H1 (cell line): ENCODE measurements around the gene PLPPR2. TPM values are rescaled to one million over a fixed set of nuclear protein-coding genes. Genes with fewer than 3 reads are reported as not detected.

Experiments used
- CTCF ChIA-PET: fragments of 300-600 bp; sonication (Branson Sonifier 250); formaldehyde crosslinking; loops from one replicate; lab custom pipeline; 2021; ENCODE audit not compliant: partially characterized antibody; lab: Charles Lee
- POLR2A ChIA-PET: fragments of 300-600 bp; sonication (Branson Sonifier 250); formaldehyde crosslinking; loops from one replicate; lab custom pipeline; 2021; ENCODE audit warnings: inconsistent platforms; ENCODE audit not compliant: partially characterized antibody; lab: Charles Lee
- DNase-seq, 2 experiments: peaks; one replicate each; pipeline versions ENCODE4 v3.0.0 to v3.0.0-alpha.2; 2010 to 2022; ENCODE audit warnings: low spot score in 2 of 2, low read depth in 1 of 2, mixed read lengths in 1 of 2
- FAIRE-seq: peaks from 2 replicates; lab custom pipeline; 2011; peaks lifted over from hg19 to GRCh38; lab: Jason Lieb, UNC
- H2AFZ ChIP-seq: 2 replicates; pipeline ENCODE4 v1.8.1; 2012; ENCODE audit warnings: low read length, inconsistent platforms
- H2AK5ac ChIP-seq: 2 replicates; pipeline ENCODE4 v1.6.1; 2013; ENCODE audit warnings: low read depth, low read length
- H2BK120ac ChIP-seq: replicated peaks from 2 replicates; pipeline ENCODE3; 2013; ENCODE audit warnings: low read depth, low read length, inconsistent platforms
- H2BK12ac ChIP-seq: 2 replicates; pipeline ENCODE4 v1.6.1; 2013; ENCODE audit warnings: low read depth, low read length
- H2BK15ac ChIP-seq: 2 replicates; pipeline ENCODE4 v1.6.1; 2013; ENCODE audit warnings: low read length
- H2BK20ac ChIP-seq: 2 replicates; pipeline ENCODE4 v1.6.1; 2013; ENCODE audit warnings: low read length
- H2BK5ac ChIP-seq: 2 replicates; pipeline ENCODE4 v1.6.1; 2013; ENCODE audit warnings: low read depth, low read length
- H3K14ac ChIP-seq: 2 replicates; pipeline ENCODE4 v1.6.1; 2013; ENCODE audit warnings: inconsistent platforms; ENCODE audit not compliant: insufficient read length
- H3K18ac ChIP-seq: 2 replicates; pipeline ENCODE4 v1.6.1; 2013; ENCODE audit warnings: low read length; ENCODE audit errors: extremely low read depth
- H3K23ac ChIP-seq: 2 replicates; pipeline ENCODE4 v1.6.1; 2013; ENCODE audit warnings: inconsistent platforms; ENCODE audit not compliant: insufficient read length
- H3K23me2 ChIP-seq: 2 replicates; pipeline ENCODE4 v1.6.1; 2013; ENCODE audit warnings: low read depth, low read length
- H3K27ac ChIP-seq: 2 replicates; pipeline ENCODE4 v1.6.1; 2011; ENCODE audit warnings: low read depth, low read length, inconsistent platforms
- H3K27me3 ChIP-seq, 4 experiments: replicated peaks in 1 of 4; 1 replicate in 1 of 4; 2 replicates in 3 of 4; pipeline versions ENCODE4 v1.6.1 to v1.8.1; 2011 to 2013; ENCODE audit warnings: low read length in 3 of 4, mild to moderate bottlenecking in 3 of 4, inconsistent platforms in 2 of 4, mixed read lengths in 2 of 4, moderate library complexity in 1 of 4; ENCODE audit not compliant: control insufficient read depth in 3 of 4, insufficient read depth in 3 of 4; ENCODE audit errors: extremely low read depth in 1 of 4
- H3K36me3 ChIP-seq, 4 experiments: 2 replicates each; pipeline versions ENCODE4 v1.6.1 to v1.8.1; 2011 to 2013; ENCODE audit warnings: mild to moderate bottlenecking in 4 of 4, low read length in 3 of 4, moderate library complexity in 2 of 4, control low read depth in 1 of 4, inconsistent platforms in 1 of 4; ENCODE audit not compliant: insufficient read depth in 4 of 4, control insufficient read depth in 2 of 4
- H3K4ac ChIP-seq: replicated peaks from 2 replicates; pipeline ENCODE3; 2013; ENCODE audit warnings: low read length, low read depth, mixed read lengths, inconsistent platforms; ENCODE audit not compliant: insufficient read length
- H3K4me1 ChIP-seq, 4 experiments: replicated peaks in 1 of 4; 1 replicate in 1 of 4; 2 replicates in 3 of 4; pipeline versions ENCODE4 v1.6.1 to v1.8.1; 2011 to 2013; ENCODE audit warnings: low read length in 3 of 4, inconsistent platforms in 2 of 4, mixed read lengths in 1 of 4; ENCODE audit not compliant: insufficient read depth in 4 of 4, control insufficient read depth in 3 of 4
- H3K4me2 ChIP-seq, 2 experiments: 2 replicates each; pipeline versions ENCODE4 v1.6.1 to v1.8.1; 2011 to 2013; ENCODE audit warnings: low read depth in 2 of 2, low read length in 2 of 2, control low read depth in 1 of 2, inconsistent platforms in 1 of 2, mild to moderate bottlenecking in 1 of 2; ENCODE audit not compliant: insufficient read depth in 1 of 2
- H3K4me3 ChIP-seq, 4 experiments: fragments of 200-600, 300-600 bp in 1 of 4; sonication (generic), shearing (Covaris generic), sonication (Bioruptor Twin) in 1 of 4; 2 replicates each; pipeline versions ENCODE4 v1.5.1 to v1.8.1; 2011 to 2016; ENCODE audit warnings: low read length in 4 of 4, low read depth in 3 of 4, control low read depth in 2 of 4, inconsistent platforms in 2 of 4, mild to moderate bottlenecking in 2 of 4, mixed read lengths in 1 of 4, moderate library complexity in 1 of 4; ENCODE audit not compliant: insufficient read depth in 2 of 4; ENCODE audit errors: extremely low read depth in 1 of 4
- H3K56ac ChIP-seq: replicated peaks from 2 replicates; pipeline ENCODE3; 2013; ENCODE audit warnings: low read depth, mild to moderate bottlenecking, mixed read lengths, low read length, inconsistent platforms; ENCODE audit not compliant: insufficient read length
- H3K79me1 ChIP-seq: 2 replicates; pipeline ENCODE4 v1.6.1; 2013; ENCODE audit warnings: low read depth, low read length, control low read depth
- H3K79me2 ChIP-seq, 2 experiments: 2 replicates each; pipeline versions ENCODE4 v1.6.1 to v1.8.1; 2012 to 2013; ENCODE audit warnings: low read length in 2 of 2, mild to moderate bottlenecking in 2 of 2, inconsistent platforms in 1 of 2; ENCODE audit not compliant: insufficient read depth in 2 of 2, control insufficient read depth in 1 of 2
- H3K9ac ChIP-seq, 4 experiments: replicated peaks in 1 of 4; 1 replicate in 1 of 4; 2 replicates in 3 of 4; pipeline versions ENCODE4 v1.6.1 to v1.8.1; 2011 to 2013; ENCODE audit warnings: low read depth in 3 of 4, low read length in 3 of 4, control low read depth in 2 of 4, mild to moderate bottlenecking in 2 of 4, moderate library complexity in 2 of 4, inconsistent platforms in 1 of 4; ENCODE audit errors: extremely low read depth in 1 of 4
- H3K9me3 ChIP-seq, 2 experiments: 2 replicates each; pipeline versions ENCODE4 v1.6.1 to v1.8.1; 2012 to 2013; ENCODE audit warnings: mild to moderate bottlenecking in 2 of 2, moderate library complexity in 2 of 2, control low read depth in 1 of 2, inconsistent platforms in 1 of 2, low read depth in 1 of 2, low read length in 1 of 2, mixed read lengths in 1 of 2; ENCODE audit not compliant: insufficient read depth in 2 of 2
- H4K20me1 ChIP-seq, 2 experiments: replicated peaks in 1 of 2; 2 replicates each; pipeline versions ENCODE3 to v1.8.1; 2011 to 2013; ENCODE audit warnings: inconsistent platforms in 2 of 2, low read length in 2 of 2, mild to moderate bottlenecking in 1 of 2; ENCODE audit not compliant: insufficient read depth in 2 of 2, control insufficient read depth in 1 of 2
- H4K5ac ChIP-seq: 2 replicates; pipeline ENCODE4 v1.6.1; 2013; ENCODE audit warnings: low read length, low read depth, mixed read lengths, inconsistent platforms; ENCODE audit not compliant: insufficient read length
- H4K8ac ChIP-seq: 2 replicates; pipeline ENCODE4 v1.8.0; 2013; ENCODE audit warnings: mild to moderate bottlenecking, moderate library complexity, low read length, inconsistent platforms; ENCODE audit not compliant: insufficient read depth; ENCODE audit errors: extremely low read depth
- H4K91ac ChIP-seq: replicated peaks from 2 replicates; pipeline ENCODE3; 2013; ENCODE audit warnings: low read length, mixed read lengths, inconsistent platforms; ENCODE audit not compliant: insufficient read length
- BACH1 ChIP-seq: IDR thresholded peaks from 2 replicates; pipeline ENCODE4 v1.6.1; 2012; ENCODE audit warnings: low read length, improper control_type of control experiment
- PHF8 ChIP-seq: fragments of 200-600 bp; sonication (generic); conservative IDR thresholded peaks from 2 replicates; pipeline ENCODE4 v1.7.1; 2012; ENCODE audit warnings: low read depth, mild to moderate bottlenecking, inconsistent platforms, low read length, moderate library complexity
- YY1 ChIP-seq: IDR thresholded peaks from 2 replicates; pipeline ENCODE4 v1.6.1; 2011; ENCODE audit warnings: low read depth, mild to moderate bottlenecking, low read length
- WGBS, 2 experiments: shearing (Covaris generic) in 1 of 2; methylation state at CpG; one replicate each; pipeline versions ENCODE4 v1.1.6 to v1.1.7; 2013 to 2015; ENCODE audit warnings: low lambda C conversion rate in 2 of 2, mixed read lengths in 2 of 2, inconsistent platforms in 1 of 2, low coverage in 1 of 2, missing lambda C conversion rate in 1 of 2; ENCODE audit not compliant: insufficient replicate concordance in 2 of 2, insufficient coverage in 1 of 2, insufficient read length in 1 of 2; ENCODE audit errors: extremely low coverage in 1 of 2, missing lambda C conversion rate in 1 of 2; 5-methylcytosine and 5-hydroxymethylcytosine counted together
- polyA plus RNA-seq, 7 experiments: library from polyadenylated mRNA; depleted of rRNA in 3 of 7; stranded (reverse) in 5 of 7; unstranded in 2 of 7; fragments of >200 nt in 5 of 7; fragments of 200-250 nt in 2 of 7; gene quantifications; 1 replicate in 5 of 7; 2 replicates in 1 of 7; 4 replicates in 1 of 7; pipeline versions ENCODE4 v1.2.1 to v1.2.3, GENCODE V29; 2011 to 2013; ENCODE audit warnings: missing spikeins in 2 of 7, mixed read lengths in 2 of 7
- total RNA-seq: library from RNA; stranded (reverse); fragmentation: NEBNext Ultra II Directional; extraction: Animal tissue kit (Norgen Biotek cat#: 25700); gene quantifications from 2 replicates; pipeline ENCODE4 v1.2.1, GENCODE V29; 2021
- TF ChIP-seq, protein P1 (sequence below): IDR thresholded peaks from 2 replicates; pipeline ENCODE4 v1.6.1; 2012; ENCODE audit warnings: low read length, inconsistent platforms

The PLPPR2 gene
- total and polyA plus RNA-seq, 2 of the 8 experiments (the other 6 are each of a cell fraction or from before 2014, with no cell fraction given): 7.2 to 11.7 TPM

DNA sequence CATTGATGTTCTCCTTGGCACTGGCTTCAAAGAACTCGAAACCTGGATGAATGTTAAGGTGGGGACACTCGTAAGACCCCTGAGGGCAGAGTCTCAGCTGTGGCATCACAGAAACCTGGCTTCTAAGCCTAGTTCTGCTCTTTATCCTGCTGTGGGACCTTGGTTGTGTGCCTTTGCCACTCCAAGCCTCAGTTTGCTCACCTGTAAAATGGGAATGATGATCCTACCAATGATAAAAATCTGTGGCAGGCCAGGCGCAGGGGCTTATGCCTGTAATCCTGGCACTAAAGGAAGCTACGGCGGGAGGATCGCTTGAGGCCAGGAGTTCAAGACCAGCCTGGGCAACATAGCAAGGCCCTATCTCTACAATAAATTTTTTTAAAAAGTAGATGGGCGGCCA lies 29.7 kb upstream of the PLPPR2 start:
- Histone ChIP-seq H2BK15ac (no peak overlapping the region), H3K14ac (no peak overlapping the region), H4K8ac (no peak overlapping the region), H2AK5ac (no peak overlapping the region), H3K4me3 (no peak overlapping the region), H2BK120ac (no peak overlapping the region), H3K79me2 (no peaks in the 10 kb centered on the region), H3K23me2 (no peaks in the 10 kb centered on the region), H4K91ac (no peak overlapping the region), H3K4me2 (no peak overlapping the region), H4K5ac (no peak overlapping the region), H3K4me1 (peaks cover 0 to 5% (median 0%) of the 10 kb centered on the region in 4 experiments; a peak in 3 of 7 replicates), H3K27me3 (no peaks in the 10 kb centered on the region), H2AFZ (no peak overlapping the region), H3K23ac (no peak overlapping the region), H2BK5ac (no peak overlapping the region), H3K27ac (no peak overlapping the region), H2BK12ac (no peak overlapping the region), H4K20me1 (no peaks in the 10 kb centered on the region), H2BK20ac (no peak overlapping the region), H3K9ac (no peak overlapping the region), H3K9me3 (no peaks in the 10 kb centered on the region), H3K56ac (no peak overlapping the region), H3K18ac (no peak overlapping the region), H3K79me1 (no peaks in the 10 kb centered on the region), H3K4ac (no peak overlapping the region), H3K36me3 (no peaks in the 10 kb centered on the region)
- ChIA-PET CTCF (interaction anchor here (0.6 to 1.1 kb wide), 4 partner anchors 28 to 247 kb away, joined by 3 to 4 read pairs (median 4); no protein-coding TSS in a partner anchor), POLR2A (interaction anchor here (1.4 to 1.6 kb wide), 2 partner anchors 12 to 19 kb away, joined by 3 to 4 read pairs; no protein-coding TSS in a partner anchor)
- WGBS, 2 experiments: 88% methylated on average over 7 of the region's 7 CpGs; no CpG with 5 or more reads in 1 of the 2 experiments
- FAIRE-seq (no peak), DNase-seq (no peak)
- no peak for TF ChIP-seq PHF8
- TF ChIP-seq, protein P1, sequence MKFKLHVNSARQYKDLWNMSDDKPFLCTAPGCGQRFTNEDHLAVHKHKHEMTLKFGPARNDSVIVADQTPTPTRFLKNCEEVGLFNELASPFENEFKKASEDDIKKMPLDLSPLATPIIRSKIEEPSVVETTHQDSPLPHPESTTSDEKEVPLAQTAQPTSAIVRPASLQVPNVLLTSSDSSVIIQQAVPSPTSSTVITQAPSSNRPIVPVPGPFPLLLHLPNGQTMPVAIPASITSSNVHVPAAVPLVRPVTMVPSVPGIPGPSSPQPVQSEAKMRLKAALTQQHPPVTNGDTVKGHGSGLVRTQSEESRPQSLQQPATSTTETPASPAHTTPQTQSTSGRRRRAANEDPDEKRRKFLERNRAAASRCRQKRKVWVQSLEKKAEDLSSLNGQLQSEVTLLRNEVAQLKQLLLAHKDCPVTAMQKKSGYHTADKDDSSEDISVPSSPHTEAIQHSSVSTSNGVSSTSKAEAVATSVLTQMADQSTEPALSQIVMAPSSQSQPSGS: no peak
- no peak for TF ChIP-seq YY1
- no peak for TF ChIP-seq BACH1
